ENCODE measurements around the gene CATSPERZ.
"Not testable (repeated sequence)": the region's sequence is repeated elsewhere in the genome, so short reads cannot be mapped to it uniquely, and the experiment has no call there.

Gene CATSPERZ

GRCh38 chr11:64318766-64319761 lies 18.9 kb downstream of the CATSPERZ start:
- Histone ChIP-seq H3K9ac (ENCODE audit: low read length in 5 of 5) (peak overlapping the region in 4 of 5 donors; percentile 38 to 94 (median 78)), H3K36me3 (ENCODE audit: control insufficient read depth in 5 of 5, insufficient read depth in 5 of 5, low read length in 5 of 5) (peaks cover 0 to 57% (median 44%) of the 10 kb centered on the region in 5 donors), H3K27ac (ENCODE audit: low read depth, low read length) (peak overlapping the region; percentile 99), H3K4me1 (ENCODE audit: control insufficient read depth in 5 of 5, insufficient read depth in 5 of 5, low read length in 5 of 5) (peaks cover 0 to 39% (median 26%) of the 10 kb centered on the region in 5 donors), H3K4me3 (ENCODE audit: low read depth in 1 of 5, low read length in 5 of 5) (peak overlapping the region; percentile 74 to 91 (median 88)), H3K9me3 (ENCODE audit: control insufficient read depth in 5 of 5, low read length in 5 of 5) (no peaks in the 10 kb centered on the region), H3K27me3 (ENCODE audit: control insufficient read depth in 5 of 5, insufficient read depth in 4 of 5, low read length in 5 of 5) (no peaks in the 10 kb centered on the region)

- Histone ChIP-seq H3K27me3 (ENCODE audit: control insufficient read depth in 5 of 5, insufficient read depth in 4 of 5, low read length in 5 of 5) (no peaks in the 10 kb centered on the region), H3K4me1 (ENCODE audit: control insufficient read depth in 5 of 5, insufficient read depth in 5 of 5, low read length in 5 of 5) (peaks cover 0 to 33% (median 21%) of the 10 kb centered on the region in 5 donors), H3K9me3 (ENCODE audit: control insufficient read depth in 5 of 5, low read length in 5 of 5) (no peaks in the 10 kb centered on the region), H3K36me3 (ENCODE audit: control insufficient read depth in 5 of 5, insufficient read depth in 5 of 5, low read length in 5 of 5) (peaks cover 0 to 42% (median 29%) of the 10 kb centered on the region in 5 donors), H3K4me3 (ENCODE audit: low read depth in 1 of 5, low read length in 5 of 5) (no peak overlapping the region), H3K27ac (ENCODE audit: low read depth, low read length) (no peak overlapping the region), H3K9ac (ENCODE audit: low read length in 5 of 5) (no peak overlapping the region)
Measured at GRCh38 chr11:64320556-64320955, 20.4 kb downstream of the CATSPERZ start.

DNA sequence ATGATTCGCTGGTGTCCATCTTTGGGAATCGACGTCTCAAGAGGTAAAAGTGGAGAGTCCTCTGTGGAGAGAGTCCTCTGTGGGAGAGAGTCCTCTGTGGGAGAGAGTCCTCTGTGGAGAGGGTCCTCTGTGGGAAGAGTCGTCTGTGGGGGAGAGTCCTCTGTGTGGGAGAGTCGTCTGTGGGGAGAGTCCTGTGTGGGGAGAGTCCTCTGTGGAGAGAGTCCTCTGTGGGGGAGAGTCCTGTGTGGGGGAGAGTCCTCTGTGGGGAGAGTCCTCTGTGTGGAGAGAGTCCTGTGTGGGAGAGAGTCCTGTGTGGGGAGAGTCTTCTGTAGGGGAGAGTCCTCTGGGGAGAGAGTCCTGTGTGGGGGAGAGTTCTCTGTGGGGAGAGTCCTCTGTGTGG lies 20.9 kb downstream of the CATSPERZ start:
- H3K9ac ChIP-seq (ENCODE audit: low read length in 5 of 5) = no peak overlapping the region
- H3K4me3 ChIP-seq (ENCODE audit: low read depth in 1 of 5, low read length in 5 of 5) = no peak overlapping the region
- H3K27me3 ChIP-seq (ENCODE audit: control insufficient read depth in 5 of 5, insufficient read depth in 4 of 5, low read length in 5 of 5) = no peaks in the 10 kb centered on the region
- no peaks in the 10 kb centered on the region for H3K9me3 ChIP-seq (ENCODE audit: control insufficient read depth in 5 of 5, low read length in 5 of 5)
- H3K4me1 ChIP-seq (ENCODE audit: control insufficient read depth in 5 of 5, insufficient read depth in 5 of 5, low read length in 5 of 5) = peaks cover 0 to 32% (median 21%) of the 10 kb centered on the region in 5 donors
- peaks cover 0 to 37% (median 27%) of the 10 kb centered on the region in 5 donors for H3K36me3 ChIP-seq (ENCODE audit: control insufficient read depth in 5 of 5, insufficient read depth in 5 of 5, low read length in 5 of 5)
- H3K27ac ChIP-seq (ENCODE audit: low read depth, low read length) = no peak overlapping the region

DNA sequence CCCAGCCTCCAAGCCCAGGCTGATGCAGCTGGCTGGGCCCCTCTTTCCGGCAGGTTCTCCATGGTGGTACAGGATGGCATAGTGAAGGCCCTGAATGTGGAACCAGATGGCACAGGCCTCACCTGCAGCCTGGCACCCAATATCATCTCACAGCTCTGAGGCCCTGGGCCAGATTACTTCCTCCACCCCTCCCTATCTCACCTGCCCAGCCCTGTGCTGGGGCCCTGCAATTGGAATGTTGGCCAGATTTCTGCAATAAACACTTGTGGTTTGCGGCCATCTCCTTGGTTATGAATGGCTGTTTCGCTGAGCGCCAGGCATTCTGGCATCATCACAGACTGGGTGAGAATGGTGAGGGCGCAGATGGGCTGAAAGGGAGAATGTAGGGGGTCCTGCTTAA lies 21.4 kb downstream of the CATSPERZ start:
- Histone ChIP-seq H3K27ac (ENCODE audit: low read depth, low read length) (no peak overlapping the region), H3K27me3 (ENCODE audit: control insufficient read depth in 5 of 5, insufficient read depth in 4 of 5, low read length in 5 of 5) (no peaks in the 10 kb centered on the region), H3K4me3 (ENCODE audit: low read depth in 1 of 5, low read length in 5 of 5) (no peak overlapping the region), H3K36me3 (ENCODE audit: control insufficient read depth in 5 of 5, insufficient read depth in 5 of 5, low read length in 5 of 5) (peaks cover 0 to 35% (median 24%) of the 10 kb centered on the region in 5 donors), H3K9ac (ENCODE audit: low read length in 5 of 5) (no peak overlapping the region), H3K9me3 (ENCODE audit: control insufficient read depth in 5 of 5, low read length in 5 of 5) (no peaks in the 10 kb centered on the region), H3K4me1 (ENCODE audit: control insufficient read depth in 5 of 5, insufficient read depth in 5 of 5, low read length in 5 of 5) (peaks cover 0 to 27% (median 21%) of the 10 kb centered on the region in 5 donors)

GRCh38 chr11:64322925-64323260 lies 22.7 kb downstream of the CATSPERZ start:
- H3K4me3 ChIP-seq (ENCODE audit: low read depth in 1 of 5, low read length in 5 of 5) = no peak overlapping the region
- H3K4me1 ChIP-seq (ENCODE audit: control insufficient read depth in 5 of 5, insufficient read depth in 5 of 5, low read length in 5 of 5) = peaks cover 0 to 15% (median 15%) of the 10 kb centered on the region in 5 donors
- no peak overlapping the region for H3K27ac ChIP-seq (ENCODE audit: low read depth, low read length)
- no peaks in the 10 kb centered on the region for H3K27me3 ChIP-seq (ENCODE audit: control insufficient read depth in 5 of 5, insufficient read depth in 4 of 5, low read length in 5 of 5)
- H3K9me3 ChIP-seq (ENCODE audit: control insufficient read depth in 5 of 5, low read length in 5 of 5) = no peaks in the 10 kb centered on the region
- peaks cover 0 to 35% (median 24%) of the 10 kb centered on the region in 5 donors for H3K36me3 ChIP-seq (ENCODE audit: control insufficient read depth in 5 of 5, insufficient read depth in 5 of 5, low read length in 5 of 5)
- H3K9ac ChIP-seq (ENCODE audit: low read length in 5 of 5) = no peak overlapping the region

- Histone ChIP-seq H3K27me3 (ENCODE audit: control insufficient read depth in 5 of 5, insufficient read depth in 4 of 5, low read length in 5 of 5) (no peaks in the 10 kb centered on the region), H3K4me1 (ENCODE audit: control insufficient read depth in 5 of 5, insufficient read depth in 5 of 5, low read length in 5 of 5) (peaks cover 0 to 13% (median 13%) of the 10 kb centered on the region in 5 donors), H3K27ac (ENCODE audit: low read depth, low read length) (no peak overlapping the region), H3K4me3 (ENCODE audit: low read depth in 1 of 5, low read length in 5 of 5) (no peak overlapping the region), H3K9me3 (ENCODE audit: control insufficient read depth in 5 of 5, low read length in 5 of 5) (no peaks in the 10 kb centered on the region), H3K9ac (ENCODE audit: low read length in 5 of 5) (no peak overlapping the region), H3K36me3 (ENCODE audit: control insufficient read depth in 5 of 5, insufficient read depth in 5 of 5, low read length in 5 of 5) (peaks cover 0 to 35% (median 24%) of the 10 kb centered on the region in 5 donors)
Measured at GRCh38 chr11:64323373-64323772, 23.2 kb downstream of the CATSPERZ start.

DNA sequence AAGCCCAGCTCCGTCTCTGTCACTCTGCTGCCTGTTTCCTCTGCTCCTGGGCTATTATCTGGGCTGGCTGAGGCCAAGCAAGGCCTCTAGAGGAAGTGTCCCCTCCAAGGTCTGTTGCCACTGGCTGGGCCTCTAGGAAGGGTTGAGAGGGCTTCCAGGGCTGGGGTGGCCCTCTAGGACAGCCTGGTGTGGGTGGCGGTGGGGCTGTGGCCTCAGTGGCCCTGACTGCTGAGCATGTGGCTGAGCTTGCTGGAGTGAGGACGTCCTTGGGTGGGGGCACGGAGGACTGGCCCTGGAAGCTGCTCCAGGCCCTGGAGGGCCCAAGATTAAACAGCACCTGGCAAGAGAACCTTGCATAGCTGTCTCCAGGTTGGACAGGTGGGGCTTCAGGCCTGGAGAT lies 23.8 kb downstream of the CATSPERZ start:
- not testable (repeated sequence) for H3K9me3 ChIP-seq (ENCODE audit: control insufficient read depth in 5 of 5, low read length in 5 of 5); H3K4me3 ChIP-seq (ENCODE audit: low read depth in 1 of 5, low read length in 5 of 5); H3K27me3 ChIP-seq (ENCODE audit: control insufficient read depth in 5 of 5, insufficient read depth in 4 of 5, low read length in 5 of 5); H3K27ac ChIP-seq (ENCODE audit: low read depth, low read length); H3K9ac ChIP-seq (ENCODE audit: low read length in 5 of 5)
- Histone ChIP-seq H3K36me3 (ENCODE audit: control insufficient read depth in 5 of 5, insufficient read depth in 5 of 5, low read length in 5 of 5) (peaks cover 0 to 35% (median 24%) of the 10 kb centered on the region in 5 donors), H3K4me1 (ENCODE audit: control insufficient read depth in 5 of 5, insufficient read depth in 5 of 5, low read length in 5 of 5) (peaks cover 0 to 12% (median 9%) of the 10 kb centered on the region in 5 donors)

DNA sequence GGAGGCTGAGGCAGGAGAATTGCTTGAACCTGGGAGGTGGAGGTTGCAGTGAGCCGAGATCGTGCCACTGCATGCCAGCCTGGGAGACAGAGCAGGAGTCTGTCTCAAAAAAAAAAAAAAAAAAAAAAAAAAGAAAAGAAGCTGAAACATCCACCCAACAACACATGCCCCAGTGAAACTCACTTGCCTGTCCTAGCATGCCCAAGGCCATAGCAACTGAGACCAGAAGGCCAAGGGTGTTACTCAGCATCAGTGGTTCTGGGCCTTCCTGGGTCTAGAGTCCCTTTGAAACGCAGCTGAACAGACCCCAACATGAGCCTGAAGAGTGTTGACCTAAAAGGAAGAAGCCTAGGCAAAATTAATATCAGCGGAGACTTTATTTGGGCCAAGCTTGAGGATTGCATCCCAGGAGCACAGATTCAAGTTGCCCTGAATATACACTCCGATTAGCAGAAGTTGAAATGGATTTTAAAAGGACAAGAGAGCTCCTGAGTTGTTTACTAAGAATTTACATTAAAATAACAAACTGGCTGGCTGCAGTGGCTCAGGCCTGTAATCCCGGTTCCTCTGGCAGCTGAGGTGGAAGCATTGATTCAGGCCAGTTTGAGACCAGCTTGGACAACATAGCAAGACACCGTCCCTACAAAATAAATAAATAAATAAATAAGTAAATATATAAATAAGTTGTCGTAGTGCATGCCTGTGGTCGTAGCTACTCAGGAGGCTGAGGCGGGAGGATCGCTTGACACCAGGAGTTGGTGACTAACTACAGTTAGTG lies 24.7 kb downstream of the CATSPERZ start:
- no peak overlapping the region for H3K27ac ChIP-seq (ENCODE audit: low read depth, low read length)
- H3K9ac ChIP-seq (ENCODE audit: low read length in 5 of 5) = no peak overlapping the region

GRCh38 chr11:64327375-64327774 lies 27.2 kb downstream of the CATSPERZ start:
- H3K36me3 ChIP-seq (ENCODE audit: control insufficient read depth in 5 of 5, insufficient read depth in 5 of 5, low read length in 5 of 5) = peaks cover 0 to 15% (median 6%) of the 10 kb centered on the region in 5 donors
- H3K9me3 ChIP-seq (ENCODE audit: control insufficient read depth in 5 of 5, low read length in 5 of 5) = no peaks in the 10 kb centered on the region
- no peak overlapping the region for H3K27ac ChIP-seq (ENCODE audit: low read depth, low read length)
- no peak overlapping the region for H3K9ac ChIP-seq (ENCODE audit: low read length in 5 of 5)
- H3K4me1 ChIP-seq (ENCODE audit: control insufficient read depth in 5 of 5, insufficient read depth in 5 of 5, low read length in 5 of 5) = peaks cover 9 to 28% (median 21%) of the 10 kb centered on the region in 5 donors
- H3K27me3 ChIP-seq (ENCODE audit: control insufficient read depth in 5 of 5, insufficient read depth in 4 of 5, low read length in 5 of 5) = peaks cover 0 to 2% (median 0%) of the 10 kb centered on the region in 5 donors
- no peak overlapping the region for H3K4me3 ChIP-seq (ENCODE audit: low read depth in 1 of 5, low read length in 5 of 5)

More for the DNA sequence above, 24.7 kb downstream of the CATSPERZ start:
- Histone ChIP-seq H3K9me3 (ENCODE audit: control insufficient read depth in 5 of 5, low read length in 5 of 5) (no peaks in the 10 kb centered on the region), H3K4me3 (ENCODE audit: low read depth in 1 of 5, low read length in 5 of 5) (no peak overlapping the region), H3K27me3 (ENCODE audit: control insufficient read depth in 5 of 5, insufficient read depth in 4 of 5, low read length in 5 of 5) (no peaks in the 10 kb centered on the region), H3K36me3 (ENCODE audit: control insufficient read depth in 5 of 5, insufficient read depth in 5 of 5, low read length in 5 of 5) (peaks cover 0 to 35% (median 24%) of the 10 kb centered on the region in 5 donors), H3K4me1 (ENCODE audit: control insufficient read depth in 5 of 5, insufficient read depth in 5 of 5, low read length in 5 of 5) (peaks cover 7 to 12% (median 11%) of the 10 kb centered on the region in 5 donors)

Data from subcutaneous abdominal adipose tissue (tissue), 5 donors.